WERI-Rb-1 (cell line): ENCODE results near the gene ALDH3B2.

Source experiments
- DNase-seq: peaks from one replicate; pipeline ENCODE4 v3.0.0-alpha.2; 2020
- H3K27ac ChIP-seq: fragments of 250-450 bp; sonication (Bioruptor Pico); 2 replicates; pipeline ENCODE4 v1.5.1; 2020; ENCODE audit warnings: mild to moderate bottlenecking, moderate library complexity
- H3K27me3 ChIP-seq: fragments of 250-450 bp; sonication (Bioruptor Pico); 2 replicates; pipeline ENCODE4 v1.5.1; 2021; ENCODE audit warnings: mild to moderate bottlenecking, low read depth, moderate library complexity; ENCODE audit not compliant: insufficient read depth, severe bottlenecking
- H3K36me3 ChIP-seq: fragments of 250-450 bp; sonication (Bioruptor Pico); 2 replicates; pipeline ENCODE4 v1.5.1; 2020; ENCODE audit warnings: mild to moderate bottlenecking, moderate library complexity
- H3K4me3 ChIP-seq: 2 replicates; pipeline ENCODE4 v1.5.1; 2011; ENCODE audit warnings: low read depth, mild to moderate bottlenecking, control low read depth, low read length
- H3K9me3 ChIP-seq: fragments of 250-450 bp; sonication (Bioruptor Pico); 2 replicates; pipeline ENCODE4 v1.5.1; 2021; ENCODE audit warnings: mild to moderate bottlenecking, moderate library complexity; ENCODE audit not compliant: severe bottlenecking
- CTCF ChIP-seq: IDR thresholded peaks from 2 replicates; pipeline ENCODE4 v1.5.1; 2011; ENCODE audit warnings: low read depth, mild to moderate bottlenecking, control low read depth, inconsistent platforms, low read length

Gene ALDH3B2

GRCh38 chr11:67634366-67635230 lies 39.8 kb downstream of the ALDH3B2 start:
- H3K36me3 ChIP-seq = no peaks in the 10 kb centered on the region
- TF ChIP-seq CTCF = no peak
- no peaks in the 10 kb centered on the region for H3K27me3 ChIP-seq
- no peaks in the 10 kb centered on the region for H3K9me3 ChIP-seq
- no peak for DNase-seq
- no peak overlapping the region for H3K4me3 ChIP-seq
- no peak overlapping the region for H3K27ac ChIP-seq

DNA sequence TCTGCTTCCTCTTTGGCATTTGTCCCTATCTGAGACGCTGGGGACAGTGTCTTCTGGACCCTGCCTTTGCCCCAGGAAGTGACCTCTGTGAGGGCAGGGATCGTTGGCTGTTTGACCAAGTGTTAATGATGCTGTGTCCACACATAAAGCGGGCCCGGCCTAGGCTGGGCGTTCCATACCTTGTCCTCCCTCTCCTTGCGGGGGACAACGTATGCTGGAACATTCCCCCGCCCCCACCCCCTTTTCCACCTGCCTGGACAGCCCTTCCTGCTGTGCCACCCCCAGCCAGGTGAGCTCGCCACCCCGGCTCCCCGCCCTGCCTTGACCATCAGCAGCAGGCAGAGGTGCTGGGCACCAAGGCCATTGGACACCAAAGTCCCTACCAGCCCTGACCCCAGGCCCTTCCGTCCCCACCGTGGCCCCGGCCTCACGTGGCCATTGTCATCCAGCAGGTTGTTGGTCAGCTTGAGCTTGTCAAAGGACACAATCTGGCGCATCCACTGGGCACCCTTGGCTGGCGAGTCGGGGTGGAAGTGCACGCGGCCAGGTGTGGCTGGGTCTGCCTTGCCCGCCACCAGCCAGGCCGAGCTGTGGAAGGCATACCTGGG lies 40.6 kb downstream of the ALDH3B2 start:
- TF ChIP-seq CTCF = no peak
- no peaks in the 10 kb centered on the region for H3K36me3 ChIP-seq
- DNase-seq = no peak
- no peak overlapping the region for H3K4me3 ChIP-seq
- no peak overlapping the region for H3K27ac ChIP-seq
- H3K9me3 ChIP-seq = no peaks in the 10 kb centered on the region
- H3K27me3 ChIP-seq = no peaks in the 10 kb centered on the region

DNA sequence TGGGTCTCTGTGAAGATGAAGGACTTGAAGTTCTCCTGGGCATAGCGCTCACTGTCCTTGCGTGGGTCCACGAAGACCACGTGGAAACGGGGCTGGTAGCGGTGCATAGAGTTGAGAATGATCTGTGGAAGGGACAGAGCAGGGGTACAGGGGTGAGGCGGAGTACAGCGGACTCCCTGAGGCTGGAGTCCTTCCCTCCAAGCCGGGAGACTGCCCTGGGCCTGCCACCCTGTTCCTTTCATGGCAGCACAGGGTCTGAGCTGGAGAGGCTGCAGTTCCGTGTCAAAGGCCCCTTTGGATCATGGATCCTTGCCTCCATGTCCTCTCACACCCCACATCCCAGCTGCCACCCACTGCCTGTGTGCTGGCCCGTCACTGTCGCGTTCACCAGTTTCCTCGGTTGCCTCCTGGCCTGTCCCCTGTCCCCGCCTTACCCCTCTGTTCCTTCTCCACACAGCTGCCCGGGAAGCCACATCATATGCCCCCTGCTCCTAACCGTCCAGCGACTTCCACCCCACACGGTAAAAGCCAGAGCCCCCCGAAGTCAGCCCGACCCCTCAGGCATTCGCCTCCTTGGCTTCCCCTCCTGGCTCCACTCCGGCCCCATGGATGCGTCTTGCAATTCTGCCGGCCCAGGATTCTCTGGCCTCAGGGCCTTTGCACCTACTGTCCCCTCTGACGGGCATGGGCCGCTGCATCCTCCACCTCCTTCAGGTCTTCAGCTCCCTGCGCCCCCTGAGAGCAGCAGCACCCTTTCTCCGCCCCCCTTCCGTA lies 41.3 kb downstream of the ALDH3B2 start:
- H3K4me3 ChIP-seq = no peak overlapping the region
- no peak overlapping the region for H3K27ac ChIP-seq
- no peaks in the 10 kb centered on the region for H3K27me3 ChIP-seq
- TF ChIP-seq CTCF = no peak
- DNase-seq = no peak
- no peaks in the 10 kb centered on the region for H3K36me3 ChIP-seq
- H3K9me3 ChIP-seq = no peaks in the 10 kb centered on the region

DNA sequence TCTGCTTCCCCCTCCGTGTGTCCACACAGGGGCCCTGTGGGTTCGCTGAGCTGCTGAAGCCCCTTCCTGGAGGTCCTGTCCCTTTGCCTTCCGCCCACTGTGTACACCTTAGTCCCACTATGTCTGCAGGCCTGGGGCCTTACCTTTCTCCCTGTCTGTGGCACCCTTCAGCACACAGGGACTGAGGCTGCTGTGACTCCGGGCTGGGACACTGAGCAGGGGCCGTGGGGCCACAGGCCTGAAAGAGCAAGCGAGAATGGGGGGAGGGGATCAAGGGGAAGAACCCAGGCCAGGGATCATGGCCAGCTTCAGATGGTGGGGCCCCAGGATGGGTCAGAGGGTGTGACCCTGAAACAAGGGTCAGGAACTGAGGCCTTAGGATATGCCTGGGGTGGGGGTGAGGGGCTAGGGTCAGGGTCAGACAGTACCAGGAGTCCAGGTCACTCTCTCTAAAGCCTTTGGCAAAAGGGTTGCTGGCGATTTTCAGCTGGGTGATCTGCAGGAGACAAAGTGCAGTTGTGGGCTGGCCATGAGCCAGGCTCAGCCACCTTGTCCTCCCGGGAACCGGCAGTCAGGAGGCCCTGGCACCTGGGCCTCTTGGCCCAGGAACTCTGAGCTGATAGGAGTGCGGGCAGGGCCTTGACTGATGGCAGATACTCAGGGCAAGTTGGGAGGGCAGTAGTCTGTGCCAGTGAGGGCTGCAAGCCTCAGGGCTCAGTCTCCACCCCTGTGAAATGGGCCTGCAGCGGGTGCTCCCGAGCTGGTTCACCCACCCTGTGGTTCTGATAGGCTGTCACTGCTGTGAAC lies 42.0 kb downstream of the ALDH3B2 start:
- Histone ChIP-seq H3K9me3 (no peaks in the 10 kb centered on the region), H3K27ac (no peak overlapping the region), H3K36me3 (no peaks in the 10 kb centered on the region), H3K4me3 (no peak overlapping the region), H3K27me3 (no peaks in the 10 kb centered on the region)
- no peak for TF ChIP-seq CTCF
- DNase-seq = no peak

DNA sequence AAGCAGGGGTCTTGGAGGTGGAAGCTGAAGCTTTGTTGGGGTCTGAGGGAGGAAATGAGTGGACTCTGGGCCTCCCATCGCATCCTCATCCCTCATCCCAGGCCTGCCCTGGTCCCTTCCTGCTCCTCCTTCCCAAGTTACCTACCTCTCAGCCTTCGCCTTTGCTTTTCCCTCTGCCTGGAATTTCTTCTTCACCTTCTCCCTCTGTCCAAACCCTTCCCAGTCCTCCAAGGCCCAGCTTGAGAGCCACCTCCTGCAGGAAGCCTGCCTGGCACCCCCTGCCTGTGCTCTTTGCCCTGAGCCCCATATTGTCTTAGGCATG lies 42.6 kb downstream of the ALDH3B2 start:
- H3K36me3 ChIP-seq = no peaks in the 10 kb centered on the region
- no peaks in the 10 kb centered on the region for H3K9me3 ChIP-seq
- H3K27me3 ChIP-seq = no peaks in the 10 kb centered on the region
- no peak for DNase-seq
- no peak overlapping the region for H3K27ac ChIP-seq
- TF ChIP-seq CTCF = no peak
- no peak overlapping the region for H3K4me3 ChIP-seq
